A673 (cell line): ENCODE results near the gene NPFFR2.
"Not testable (repeated sequence)": the region's sequence is repeated elsewhere in the genome, so short reads cannot be mapped to it uniquely, and the experiment has no call there.

Source experiments
- EZH2 ChIP-seq: fragments of 200-600 bp; sonication (generic); IDR thresholded peaks from 2 replicates; pipeline ENCODE4 v1.6.1; 2017; ENCODE audit warnings: borderline replicate concordance, low read depth, mild to moderate bottlenecking, mixed read lengths, antibody characterized with exemption, low read length; ENCODE audit not compliant: poor library complexity, severe bottlenecking
- TF ChIP-seq, protein P1 (sequence below): fragments of 300-800, 200-600 bp; sonication (generic); conservative IDR thresholded peaks from 2 replicates; pipeline ENCODE4 v1.5.1; 2017; ENCODE audit warnings: low read depth, mild to moderate bottlenecking, antibody characterized with exemption, low read length, moderate library complexity, mixed read lengths

- TF ChIP-seq, protein P1, sequence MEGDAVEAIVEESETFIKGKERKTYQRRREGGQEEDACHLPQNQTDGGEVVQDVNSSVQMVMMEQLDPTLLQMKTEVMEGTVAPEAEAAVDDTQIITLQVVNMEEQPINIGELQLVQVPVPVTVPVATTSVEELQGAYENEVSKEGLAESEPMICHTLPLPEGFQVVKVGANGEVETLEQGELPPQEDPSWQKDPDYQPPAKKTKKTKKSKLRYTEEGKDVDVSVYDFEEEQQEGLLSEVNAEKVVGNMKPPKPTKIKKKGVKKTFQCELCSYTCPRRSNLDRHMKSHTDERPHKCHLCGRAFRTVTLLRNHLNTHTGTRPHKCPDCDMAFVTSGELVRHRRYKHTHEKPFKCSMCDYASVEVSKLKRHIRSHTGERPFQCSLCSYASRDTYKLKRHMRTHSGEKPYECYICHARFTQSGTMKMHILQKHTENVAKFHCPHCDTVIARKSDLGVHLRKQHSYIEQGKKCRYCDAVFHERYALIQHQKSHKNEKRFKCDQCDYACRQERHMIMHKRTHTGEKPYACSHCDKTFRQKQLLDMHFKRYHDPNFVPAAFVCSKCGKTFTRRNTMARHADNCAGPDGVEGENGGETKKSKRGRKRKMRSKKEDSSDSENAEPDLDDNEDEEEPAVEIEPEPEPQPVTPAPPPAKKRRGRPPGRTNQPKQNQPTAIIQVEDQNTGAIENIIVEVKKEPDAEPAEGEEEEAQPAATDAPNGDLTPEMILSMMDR, result not testable (repeated sequence)
- TF ChIP-seq EZH2, result not testable (repeated sequence)
Observed at GRCh38 chr4:72169285-72169684, 137.5 kb downstream of the NPFFR2 start.
